HG03439 (cell line): ENCODE results near the gene ABCB1.
"Not testable (repeated sequence)": the region's sequence is repeated elsewhere in the genome, so short reads cannot be mapped to it uniquely, and the experiment has no call there.

ENCODE experiments used
- ATAC-seq: cut with Tn5 transposase; IDR thresholded peaks from one replicate; pipeline ENCODE4 v1.9.1; 2021; ENCODE audit warnings: mild to moderate bottlenecking, moderate library complexity; ENCODE audit not compliant: unreplicated experiment

ABCB1 gene

GRCh38 chr7:87580636-87581035 is 20.0 kb downstream of the ABCB1 start:
- no peak for ATAC-seq

GRCh38 chr7:87575521-87575920 is 25.2 kb downstream of the ABCB1 start:
- ATAC-seq = no peak

- ATAC-seq = peak; percentile 62
These were observed 26.1 kb downstream of the ABCB1 start for GRCh38 chr7:87574630-87575029.

GRCh38 chr7:87572513-87572912 is 28.2 kb downstream of the ABCB1 start:
- not testable (repeated sequence) for ATAC-seq

- ATAC-seq = no peak
These were observed 30.5 kb downstream of the ABCB1 start for GRCh38 chr7:87570178-87570577.

- no peak for ATAC-seq
These were observed 33.6 kb downstream of the ABCB1 start for GRCh38 chr7:87567052-87567451.

GRCh38 chr7:87566311-87566900 is 34.3 kb downstream of the ABCB1 start:
- no peak for ATAC-seq

GRCh38 chr7:87565877-87566276 is 34.8 kb downstream of the ABCB1 start:
- ATAC-seq = no peak

- ATAC-seq = peak; percentile 82
These were observed 36.3 kb downstream of the ABCB1 start for GRCh38 chr7:87564296-87564963.

- no peak for ATAC-seq
These were observed 39.0 kb downstream of the ABCB1 start for GRCh38 chr7:87561702-87562101.

GRCh38 chr7:87561102-87561501 is 39.6 kb downstream of the ABCB1 start:
- no peak for ATAC-seq

- no peak for ATAC-seq
These were observed 48.3 kb downstream of the ABCB1 start for GRCh38 chr7:87552351-87552900.

GRCh38 chr7:87548123-87548919 is 52.4 kb downstream of the ABCB1 start:
- ATAC-seq = no peak

GRCh38 chr7:87545760-87546159 is 54.9 kb downstream of the ABCB1 start:
- no peak for ATAC-seq

- peak; percentile 71 for ATAC-seq
These were observed 57.1 kb downstream of the ABCB1 start for GRCh38 chr7:87543623-87544022.

- no peak for ATAC-seq
These were observed 59.0 kb downstream of the ABCB1 start for GRCh38 chr7:87541648-87542047.

GRCh38 chr7:87538052-87538451 is 62.6 kb downstream of the ABCB1 start:
- no peak for ATAC-seq

GRCh38 chr7:87534072-87534471 is 66.6 kb downstream of the ABCB1 start:
- ATAC-seq = no peak

- ATAC-seq = no peak
These were observed 70.6 kb downstream of the ABCB1 start for GRCh38 chr7:87530126-87530525.

- ATAC-seq = no peak
These were observed 72.0 kb downstream of the ABCB1 start for GRCh38 chr7:87528730-87529129.

- ATAC-seq = no peak
These were observed 81.9 kb downstream of the ABCB1 start for GRCh38 chr7:87518735-87519134.

GRCh38 chr7:87517891-87518290 is 82.8 kb downstream of the ABCB1 start:
- no peak for ATAC-seq
